Suprapubic skin (tissue), 3 donors: ENCODE data around the gene MYO10.

ENCODE experiments used
- CTCF ChIP-seq, 2 donors: fragments of 200-600 bp in 1 of 2; fragments of 450-650 bp in 1 of 2; sonication (generic) in 1 of 2; IDR thresholded peaks; one replicate each; pipeline ENCODE4 v1.5.1; 2016 to 2019; ENCODE audit warnings: antibody characterized with exemption in 2 of 2, mild to moderate bottlenecking in 1 of 2, moderate library complexity in 1 of 2
- EP300 ChIP-seq: sonication (generic); formaldehyde crosslinking; IDR thresholded peaks from one replicate; pipeline ENCODE4 v1.6.1; 2017; ENCODE audit warnings: antibody characterized with exemption

DNA sequence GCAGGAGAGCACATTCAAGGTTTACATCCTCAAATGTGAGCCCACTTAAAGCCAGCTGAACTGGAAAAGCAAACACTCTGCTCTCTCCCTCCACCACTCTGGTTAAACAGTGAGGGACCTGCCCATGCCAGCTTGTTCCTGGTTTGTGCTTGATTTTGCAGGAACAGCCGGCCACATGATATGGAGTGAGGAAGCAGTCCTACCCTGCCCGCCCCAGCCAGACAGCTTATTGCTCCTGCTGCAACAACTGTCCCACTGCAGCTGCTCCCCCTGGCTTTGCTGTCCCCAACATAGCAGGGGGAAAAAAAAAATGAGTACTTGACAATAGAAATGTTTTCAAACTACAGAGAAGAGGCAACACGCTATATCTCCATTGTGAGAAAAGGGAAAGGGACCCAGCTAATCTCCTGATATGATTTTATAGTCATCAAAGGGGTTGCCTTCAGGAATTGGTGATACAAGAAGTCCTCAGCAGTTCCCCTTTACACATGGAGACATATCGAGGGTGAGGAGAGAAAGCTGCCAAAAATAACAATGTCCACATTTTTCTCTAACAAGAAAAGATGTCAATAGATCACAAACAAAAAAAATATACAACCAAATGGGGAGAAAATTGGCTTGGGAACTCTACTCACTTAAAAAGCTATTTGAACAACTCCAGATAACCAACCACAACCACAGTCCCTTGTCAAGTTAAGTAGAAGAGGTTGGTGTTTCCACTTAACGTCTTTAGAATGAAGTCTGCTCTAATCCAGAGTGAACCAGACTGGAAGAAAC, 4.6 kb downstream of the MYO10 start:
- no peak for TF ChIP-seq CTCF (IDR thresholded peaks at IDR 0.05)
- no peak for TF ChIP-seq EP300
